Mammary epithelial cell (primary cell): ENCODE measurements around the gene SMIM45.

ENCODE experiments used
- CTCF ChIP-seq, 2 donors: IDR thresholded peaks in 1 of 2; conservative IDR thresholded peaks in 1 of 2; 2 replicates each; pipeline ENCODE4 v1.5.1; 2011 to 2012; ENCODE audit warnings: inconsistent platforms in 2 of 2, low read length in 2 of 2, mild to moderate bottlenecking in 2 of 2, control low read depth in 1 of 2, low read depth in 1 of 2; ENCODE audit not compliant: insufficient read depth in 1 of 2; ENCODE audit errors: extremely low read depth in 1 of 2
- EZH2 ChIP-seq: IDR thresholded peaks from 2 replicates; pipeline ENCODE4 v1.6.1; 2012; ENCODE audit warnings: low read length, inconsistent platforms, borderline replicate concordance

GRCh38 chr22:41946629-41947423 is 5.1 kb upstream of the SMIM45 start, which contains the start of gene CENPM:
- TF ChIP-seq CTCF (conservative IDR thresholded peaks at IDR 0.05 in 1 of 2, IDR thresholded peaks at IDR 0.05 in 1 of 2; ENCODE audit: extremely low read depth in 1 of 2, insufficient read depth in 1 of 2, low read depth in 1 of 2, low read length in 2 of 2) (no peak), EZH2 (no peak)
